Muscle layer of colon (tissue), 2 donors: ENCODE data around the gene SYT13.

ENCODE experiments used
- H3K27ac ChIP-seq: one replicate; pipeline ENCODE4 v1.7.0; 2013; ENCODE audit warnings: low read depth, mild to moderate bottlenecking, low read length, moderate library complexity
- H3K27me3 ChIP-seq, 2 donors: one replicate each; pipeline ENCODE4 v1.7.0; 2013; ENCODE audit warnings: low read length in 2 of 2, mild to moderate bottlenecking in 2 of 2; ENCODE audit not compliant: insufficient read depth in 2 of 2, control insufficient read depth in 1 of 2
- H3K36me3 ChIP-seq: one replicate; pipeline ENCODE4 v1.7.0; 2013; ENCODE audit warnings: mild to moderate bottlenecking, low read length; ENCODE audit not compliant: insufficient read depth
- H3K4me1 ChIP-seq: one replicate; pipeline ENCODE4 v1.7.0; 2013; ENCODE audit warnings: mild to moderate bottlenecking, low read length; ENCODE audit not compliant: insufficient read depth
- H3K4me3 ChIP-seq, 2 donors: one replicate each; pipeline ENCODE4 v1.7.0; 2013; ENCODE audit warnings: low read length in 2 of 2, low read depth in 1 of 2, mild to moderate bottlenecking in 1 of 2, moderate library complexity in 1 of 2
- H3K9ac ChIP-seq: one replicate; pipeline ENCODE4 v1.7.0; 2013; ENCODE audit warnings: low read length
- H3K9me3 ChIP-seq: one replicate; pipeline ENCODE4 v1.7.0; 2013; ENCODE audit warnings: mild to moderate bottlenecking, low read length
- donor health status: abdominal sarcoma.
- donor health status: Adenocarcinoma of cecum.

SYT13 gene

GRCh38 chr11:45285930-45286632 is at the start of gene SYT13:
Gene SYT13 (minus strand): TSS chr11:45286341. CDS start chr11:45286207, 134 bp downstream.
- Histone ChIP-seq H3K4me3 (no peak within 1 kb of the TSS), H3K27me3 (peaks cover 22 to 26% of the 10 kb centered on the region in 2 donors), H3K4me1 (no peaks in the 10 kb centered on the region), H3K27ac (no peak within 1 kb of the TSS), H3K9me3 (no peaks in the 10 kb centered on the region), H3K36me3 (no peaks in the 10 kb centered on the region), H3K9ac (no peak within 1 kb of the TSS)

- Histone ChIP-seq H3K4me1 (peaks cover 6% of the 10 kb centered on the region), H3K36me3 (no peaks in the 10 kb centered on the region), H3K9ac (no peak overlapping the region), H3K9me3 (no peaks in the 10 kb centered on the region), H3K4me3 (no peak overlapping the region), H3K27me3 (no peaks in the 10 kb centered on the region), H3K27ac (no peak overlapping the region)
These were observed 49.3 kb upstream of the SYT13 start for GRCh38 chr11:45335434-45335833.

- H3K36me3 ChIP-seq: no peaks in the 10 kb centered on the region
- no peak overlapping the region for H3K27ac ChIP-seq
- no peak overlapping the region for H3K9ac ChIP-seq
- peaks cover 6% of the 10 kb centered on the region for H3K4me1 ChIP-seq
- H3K27me3 ChIP-seq: no peaks in the 10 kb centered on the region
- H3K4me3 ChIP-seq: no peak overlapping the region
- no peaks in the 10 kb centered on the region for H3K9me3 ChIP-seq
These were observed 48.7 kb upstream of the SYT13 start for GRCh38 chr11:45334836-45335235.

GRCh38 chr11:45334410-45334809 is 48.3 kb upstream of the SYT13 start:
- no peak overlapping the region for H3K27ac ChIP-seq
- peaks cover 6% of the 10 kb centered on the region for H3K4me1 ChIP-seq
- H3K27me3 ChIP-seq: no peaks in the 10 kb centered on the region
- no peak overlapping the region for H3K4me3 ChIP-seq
- no peaks in the 10 kb centered on the region for H3K9me3 ChIP-seq
- no peaks in the 10 kb centered on the region for H3K36me3 ChIP-seq
- H3K9ac ChIP-seq: no peak overlapping the region

GRCh38 chr11:45333001-45333971 is 47.1 kb upstream of the SYT13 start:
- H3K4me1 ChIP-seq: peaks cover 6% of the 10 kb centered on the region
- H3K27ac ChIP-seq: peak overlapping the region; percentile 25
- H3K9me3 ChIP-seq: no peaks in the 10 kb centered on the region
- H3K4me3 ChIP-seq: peak overlapping the region in 1 of 2 donors; percentile 28
- no peaks in the 10 kb centered on the region for H3K27me3 ChIP-seq
- H3K9ac ChIP-seq: no peak overlapping the region
- no peaks in the 10 kb centered on the region for H3K36me3 ChIP-seq

GRCh38 chr11:45332276-45332934 is 46.3 kb upstream of the SYT13 start:
- Histone ChIP-seq H3K4me1 (peaks cover 6% of the 10 kb centered on the region), H3K9ac (no peak overlapping the region), H3K27me3 (no peaks in the 10 kb centered on the region), H3K27ac (no peak overlapping the region), H3K4me3 (peak overlapping the region in 1 of 2 donors; percentile 28), H3K36me3 (no peaks in the 10 kb centered on the region), H3K9me3 (no peaks in the 10 kb centered on the region)

- H3K4me3 ChIP-seq: no peak overlapping the region
- H3K36me3 ChIP-seq: no peaks in the 10 kb centered on the region
- H3K9ac ChIP-seq: no peak overlapping the region
- H3K4me1 ChIP-seq: peaks cover 6% of the 10 kb centered on the region
- H3K9me3 ChIP-seq: no peaks in the 10 kb centered on the region
- no peak overlapping the region for H3K27ac ChIP-seq
- no peaks in the 10 kb centered on the region for H3K27me3 ChIP-seq
These were observed 45.7 kb upstream of the SYT13 start for GRCh38 chr11:45331839-45332238.

- Histone ChIP-seq H3K36me3 (no peaks in the 10 kb centered on the region), H3K9me3 (no peaks in the 10 kb centered on the region), H3K4me3 (no peak overlapping the region), H3K9ac (no peak overlapping the region), H3K27me3 (no peaks in the 10 kb centered on the region), H3K27ac (no peak overlapping the region), H3K4me1 (peaks cover 6% of the 10 kb centered on the region)
These were observed 42.6 kb upstream of the SYT13 start for GRCh38 chr11:45328726-45329125.

- Histone ChIP-seq H3K4me3 (no peak overlapping the region), H3K27ac (no peak overlapping the region), H3K4me1 (peaks cover 9% of the 10 kb centered on the region), H3K9me3 (no peaks in the 10 kb centered on the region), H3K9ac (no peak overlapping the region), H3K27me3 (peaks cover 0 to 6% of the 10 kb centered on the region in 2 donors), H3K36me3 (no peaks in the 10 kb centered on the region)
These were observed 38.3 kb upstream of the SYT13 start for GRCh38 chr11:45324459-45324858.

- Histone ChIP-seq H3K9ac (no peak overlapping the region), H3K27me3 (peaks cover 0 to 6% of the 10 kb centered on the region in 2 donors), H3K9me3 (no peaks in the 10 kb centered on the region), H3K36me3 (no peaks in the 10 kb centered on the region), H3K4me3 (no peak overlapping the region), H3K27ac (no peak overlapping the region), H3K4me1 (peaks cover 9% of the 10 kb centered on the region)
These were observed 37.6 kb upstream of the SYT13 start for GRCh38 chr11:45323601-45324249.
